HepG2 (cell line): ENCODE results near the gene KRT17. TPM values are rescaled to one million over a fixed set of nuclear protein-coding genes. Genes with fewer than 3 reads are reported as not detected.

ENCODE experiments used
- EEA1 ChIP-seq: sonication (generic); formaldehyde crosslinking; IDR thresholded peaks from 2 replicates; pipeline ENCODE4 v1.5.1; 2020; ENCODE audit warnings: mild to moderate bottlenecking, missing genetic modification reagents, borderline replicate concordance
- JDP2 ChIP-seq: sonication (generic); formaldehyde crosslinking; IDR thresholded peaks from 2 replicates; pipeline ENCODE4 v1.8.1; 2022; ENCODE audit warnings: missing genetic modification reagents, borderline replicate concordance
- MAF1 ChIP-seq: sonication (generic); formaldehyde crosslinking; IDR thresholded peaks from 2 replicates; pipeline ENCODE4 v1.5.0; 2020; ENCODE audit warnings: missing genetic modification reagents, borderline replicate concordance
- SP5 ChIP-seq: IDR thresholded peaks from 2 replicates; pipeline ENCODE4 v1.6.1; 2016; ENCODE audit warnings: low read depth, borderline replicate concordance
- ZFP41 ChIP-seq: sonication (generic); formaldehyde crosslinking; IDR thresholded peaks from 2 replicates; pipeline ENCODE4 v1.4.0; 2020; ENCODE audit warnings: mild to moderate bottlenecking, missing genetic modification reagents, borderline replicate concordance
- ZNF44 ChIP-seq: sonication (generic); formaldehyde crosslinking; IDR thresholded peaks from 2 replicates; pipeline ENCODE4 v1.5.1; 2020; ENCODE audit warnings: mild to moderate bottlenecking, missing genetic modification reagents
- ZNF790 ChIP-seq: sonication (generic); formaldehyde crosslinking; IDR thresholded peaks from 2 replicates; pipeline ENCODE4 v1.8.0; 2022; ENCODE audit warnings: missing genetic modification reagents, mild to moderate bottlenecking, borderline replicate concordance
- polyA plus RNA-seq, 8 experiments: library from polyadenylated mRNA; depleted of rRNA in 3 of 8; stranded (reverse) in 7 of 8; unstranded in 1 of 8; fragments of >200 nt; fragmentation: Illumina TruSeq in 4 of 8; extraction: Trizol in 4 of 8; gene quantifications; 2 replicates each; pipeline versions ENCODE4 v1.2.1 to v1.2.3, GENCODE V29; 2011 to 2016; ENCODE audit warnings: low read depth in 4 of 8, missing spikeins in 1 of 8, mixed read lengths in 1 of 8; ENCODE audit not compliant: insufficient read depth in 1 of 8
- total RNA-seq, 5 experiments: library from RNA; depleted of rRNA; stranded (reverse); fragments of >200 nt; fragmentation: Illumina TruSeq; extraction: Trizol; gene quantifications; 2 replicates each; pipeline ENCODE4 v1.2.3, GENCODE V29; 2016; ENCODE audit warnings: low read depth in 1 of 5
- TF ChIP-seq, protein P1 (sequence below): sonication (generic); formaldehyde crosslinking; IDR thresholded peaks from one replicate; pipeline ENCODE4 v1.5.1; 2020; ENCODE audit warnings: mild to moderate bottlenecking, missing genetic modification reagents; ENCODE audit errors: not compliant biosample characterization
- TF ChIP-seq, protein P2 (sequence below): sonication (generic); formaldehyde crosslinking; IDR thresholded peaks from 2 replicates; pipeline ENCODE4 v1.5.0; 2020; ENCODE audit warnings: mild to moderate bottlenecking, missing genetic modification reagents
- TF ChIP-seq, protein P3 (sequence below): sonication (generic); formaldehyde crosslinking; IDR thresholded peaks from 2 replicates; pipeline ENCODE4 v1.4.0; 2020; ENCODE audit warnings: missing genetic modification reagents, low read depth, mild to moderate bottlenecking, borderline replicate concordance
- TF ChIP-seq, protein P4 (sequence below): sonication (generic); formaldehyde crosslinking; IDR thresholded peaks from 2 replicates; pipeline ENCODE4 v1.8.1; 2023; ENCODE audit warnings: mild to moderate bottlenecking, missing genetic modification reagents, borderline replicate concordance
- TF ChIP-seq, protein P5 (sequence below): sonication (generic); formaldehyde crosslinking; IDR thresholded peaks from 2 replicates; pipeline ENCODE4 v1.5.1; 2020; ENCODE audit warnings: mild to moderate bottlenecking, missing genetic modification reagents, borderline replicate concordance

Gene KRT17
- total and polyA plus RNA-seq, 2 of the 13 experiments (the other 11 are each of a cell fraction or from before 2014, with no cell fraction given): 0.38 to 0.82 TPM

DNA sequence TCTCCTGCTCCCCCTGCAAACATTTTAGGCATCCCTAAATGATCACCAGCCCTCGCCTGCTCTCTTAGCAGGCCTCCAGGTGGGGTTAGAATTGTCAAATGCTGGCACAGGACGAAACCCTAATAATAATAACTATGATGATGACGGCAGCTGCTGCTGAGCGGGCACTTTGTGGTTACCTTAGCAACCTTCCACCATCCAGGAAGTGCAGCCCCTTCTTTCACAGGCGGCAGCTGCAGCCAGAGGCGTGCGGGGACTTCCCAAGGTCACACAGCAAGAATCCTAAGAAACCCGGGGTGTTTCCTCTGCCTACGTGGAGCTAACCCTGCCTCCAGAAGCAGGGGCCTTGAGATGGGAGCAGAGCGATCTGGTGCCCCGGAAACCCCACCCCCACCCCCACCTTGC lies 41.9 kb upstream of the KRT17 start (continued):
- TF ChIP-seq EEA1 (no peak), ZNF44 (CRISPR knock-in tag) (no peak), JDP2 (CRISPR knock-in tag) (no peak), ZNF790 (CRISPR knock-in tag) (no peak), MAF1 (CRISPR knock-in tag) (no peak), SP5 (CRISPR knock-in tag) (no peak), ZFP41 (CRISPR knock-in tag) (no peak)
- TF ChIP-seq, protein P1, sequence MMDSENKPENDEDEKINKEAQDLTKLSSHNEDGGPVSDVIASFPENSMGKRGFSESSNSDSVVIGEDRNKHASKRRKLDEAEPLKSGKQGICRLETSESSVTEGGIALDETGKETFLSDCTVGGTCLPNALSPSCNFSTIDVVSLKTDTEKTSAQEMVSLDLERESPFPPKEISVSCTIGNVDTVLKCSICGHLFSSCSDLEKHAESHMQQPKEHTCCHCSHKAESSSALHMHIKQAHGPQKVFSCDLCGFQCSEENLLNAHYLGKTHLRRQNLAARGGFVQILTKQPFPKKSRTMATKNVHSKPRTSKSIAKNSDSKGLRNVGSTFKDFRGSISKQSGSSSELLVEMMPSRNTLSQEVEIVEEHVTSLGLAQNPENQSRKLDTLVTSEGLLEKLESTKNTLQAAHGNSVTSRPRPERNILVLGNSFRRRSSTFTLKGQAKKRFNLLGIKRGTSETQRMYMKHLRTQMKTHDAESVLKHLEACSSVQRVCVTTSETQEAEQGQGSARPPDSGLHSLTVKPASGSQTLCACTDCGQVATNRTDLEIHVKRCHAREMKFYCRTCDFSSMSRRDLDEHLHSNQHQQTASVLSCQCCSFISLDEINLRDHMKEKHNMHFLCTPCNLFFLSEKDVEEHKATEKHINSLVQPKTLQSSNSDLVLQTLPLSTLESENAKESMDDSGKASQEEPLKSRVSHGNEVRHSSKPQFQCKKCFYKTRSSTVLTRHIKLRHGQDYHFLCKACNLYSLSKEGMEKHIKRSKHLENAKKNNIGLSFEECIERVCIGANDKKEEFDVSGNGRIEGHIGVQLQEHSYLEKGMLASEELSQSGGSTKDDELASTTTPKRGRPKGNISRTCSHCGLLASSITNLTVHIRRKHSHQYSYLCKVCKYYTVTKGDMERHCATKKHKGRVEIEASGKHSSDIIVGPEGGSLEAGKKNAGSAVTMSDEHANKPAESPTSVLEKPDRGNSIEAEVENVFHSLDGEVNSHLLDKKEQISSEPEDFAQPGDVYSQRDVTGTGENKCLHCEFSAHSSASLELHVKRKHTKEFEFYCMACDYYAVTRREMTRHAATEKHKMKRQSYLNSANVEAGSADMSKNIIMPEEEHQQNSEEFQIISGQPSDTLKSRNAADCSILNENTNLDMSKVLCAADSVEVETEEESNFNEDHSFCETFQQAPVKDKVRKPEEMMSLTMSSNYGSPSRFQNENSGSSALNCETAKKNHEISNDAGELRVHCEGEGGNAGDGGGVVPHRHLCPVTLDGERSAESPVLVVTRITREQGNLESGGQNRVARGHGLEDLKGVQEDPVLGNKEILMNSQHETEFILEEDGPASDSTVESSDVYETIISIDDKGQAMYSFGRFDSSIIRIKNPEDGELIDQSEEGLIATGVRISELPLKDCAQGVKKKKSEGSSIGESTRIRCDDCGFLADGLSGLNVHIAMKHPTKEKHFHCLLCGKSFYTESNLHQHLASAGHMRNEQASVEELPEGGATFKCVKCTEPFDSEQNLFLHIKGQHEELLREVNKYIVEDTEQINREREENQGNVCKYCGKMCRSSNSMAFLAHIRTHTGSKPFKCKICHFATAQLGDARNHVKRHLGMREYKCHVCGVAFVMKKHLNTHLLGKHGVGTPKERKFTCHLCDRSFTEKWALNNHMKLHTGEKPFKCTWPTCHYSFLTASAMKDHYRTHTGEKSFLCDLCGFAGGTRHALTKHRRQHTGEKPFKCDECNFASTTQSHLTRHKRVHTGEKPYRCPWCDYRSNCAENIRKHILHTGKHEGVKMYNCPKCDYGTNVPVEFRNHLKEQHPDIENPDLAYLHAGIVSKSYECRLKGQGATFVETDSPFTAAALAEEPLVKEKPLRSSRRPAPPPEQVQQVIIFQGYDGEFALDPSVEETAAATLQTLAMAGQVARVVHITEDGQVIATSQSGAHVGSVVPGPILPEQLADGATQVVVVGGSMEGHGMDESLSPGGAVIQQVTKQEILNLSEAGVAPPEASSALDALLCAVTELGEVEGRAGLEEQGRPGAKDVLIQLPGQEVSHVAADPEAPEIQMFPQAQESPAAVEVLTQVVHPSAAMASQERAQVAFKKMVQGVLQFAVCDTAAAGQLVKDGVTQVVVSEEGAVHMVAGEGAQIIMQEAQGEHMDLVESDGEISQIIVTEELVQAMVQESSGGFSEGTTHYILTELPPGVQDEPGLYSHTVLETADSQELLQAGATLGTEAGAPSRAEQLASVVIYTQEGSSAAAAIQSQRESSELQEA: no peak
- TF ChIP-seq, protein P2, sequence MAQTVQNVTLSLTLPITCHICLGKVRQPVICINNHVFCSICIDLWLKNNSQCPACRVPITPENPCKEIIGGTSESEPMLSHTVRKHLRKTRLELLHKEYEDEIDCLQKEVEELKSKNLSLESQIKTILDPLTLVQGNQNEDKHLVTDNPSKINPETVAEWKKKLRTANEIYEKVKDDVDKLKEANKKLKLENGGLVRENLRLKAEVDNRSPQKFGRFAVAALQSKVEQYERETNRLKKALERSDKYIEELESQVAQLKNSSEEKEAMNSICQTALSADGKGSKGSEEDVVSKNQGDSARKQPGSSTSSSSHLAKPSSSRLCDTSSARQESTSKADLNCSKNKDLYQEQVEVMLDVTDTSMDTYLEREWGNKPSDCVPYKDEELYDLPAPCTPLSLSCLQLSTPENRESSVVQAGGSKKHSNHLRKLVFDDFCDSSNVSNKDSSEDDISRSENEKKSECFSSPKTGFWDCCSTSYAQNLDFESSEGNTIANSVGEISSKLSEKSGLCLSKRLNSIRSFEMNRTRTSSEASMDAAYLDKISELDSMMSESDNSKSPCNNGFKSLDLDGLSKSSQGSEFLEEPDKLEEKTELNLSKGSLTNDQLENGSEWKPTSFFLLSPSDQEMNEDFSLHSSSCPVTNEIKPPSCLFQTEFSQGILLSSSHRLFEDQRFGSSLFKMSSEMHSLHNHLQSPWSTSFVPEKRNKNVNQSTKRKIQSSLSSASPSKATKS: no peak; the same call in 1 of the 2 replicates
- TF ChIP-seq, protein P3, sequence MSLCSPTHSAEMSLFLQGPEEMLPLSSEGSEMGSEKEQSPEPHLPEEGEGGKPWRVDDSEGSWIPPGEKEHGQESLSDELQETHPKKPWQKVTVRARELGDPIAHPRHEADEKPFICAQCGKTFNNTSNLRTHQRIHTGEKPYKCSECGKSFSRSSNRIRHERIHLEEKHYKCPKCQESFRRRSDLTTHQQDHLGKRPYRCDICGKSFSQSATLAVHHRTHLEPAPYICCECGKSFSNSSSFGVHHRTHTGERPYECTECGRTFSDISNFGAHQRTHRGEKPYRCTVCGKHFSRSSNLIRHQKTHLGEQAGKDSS (CRISPR knock-in tag): no peak
- TF ChIP-seq, protein P4, sequence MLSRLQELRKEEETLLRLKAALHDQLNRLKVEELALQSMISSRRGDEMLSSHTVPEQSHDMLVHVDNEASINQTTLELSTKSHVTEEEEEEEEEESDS (CRISPR knock-in tag): no peak
- TF ChIP-seq, protein P5, sequence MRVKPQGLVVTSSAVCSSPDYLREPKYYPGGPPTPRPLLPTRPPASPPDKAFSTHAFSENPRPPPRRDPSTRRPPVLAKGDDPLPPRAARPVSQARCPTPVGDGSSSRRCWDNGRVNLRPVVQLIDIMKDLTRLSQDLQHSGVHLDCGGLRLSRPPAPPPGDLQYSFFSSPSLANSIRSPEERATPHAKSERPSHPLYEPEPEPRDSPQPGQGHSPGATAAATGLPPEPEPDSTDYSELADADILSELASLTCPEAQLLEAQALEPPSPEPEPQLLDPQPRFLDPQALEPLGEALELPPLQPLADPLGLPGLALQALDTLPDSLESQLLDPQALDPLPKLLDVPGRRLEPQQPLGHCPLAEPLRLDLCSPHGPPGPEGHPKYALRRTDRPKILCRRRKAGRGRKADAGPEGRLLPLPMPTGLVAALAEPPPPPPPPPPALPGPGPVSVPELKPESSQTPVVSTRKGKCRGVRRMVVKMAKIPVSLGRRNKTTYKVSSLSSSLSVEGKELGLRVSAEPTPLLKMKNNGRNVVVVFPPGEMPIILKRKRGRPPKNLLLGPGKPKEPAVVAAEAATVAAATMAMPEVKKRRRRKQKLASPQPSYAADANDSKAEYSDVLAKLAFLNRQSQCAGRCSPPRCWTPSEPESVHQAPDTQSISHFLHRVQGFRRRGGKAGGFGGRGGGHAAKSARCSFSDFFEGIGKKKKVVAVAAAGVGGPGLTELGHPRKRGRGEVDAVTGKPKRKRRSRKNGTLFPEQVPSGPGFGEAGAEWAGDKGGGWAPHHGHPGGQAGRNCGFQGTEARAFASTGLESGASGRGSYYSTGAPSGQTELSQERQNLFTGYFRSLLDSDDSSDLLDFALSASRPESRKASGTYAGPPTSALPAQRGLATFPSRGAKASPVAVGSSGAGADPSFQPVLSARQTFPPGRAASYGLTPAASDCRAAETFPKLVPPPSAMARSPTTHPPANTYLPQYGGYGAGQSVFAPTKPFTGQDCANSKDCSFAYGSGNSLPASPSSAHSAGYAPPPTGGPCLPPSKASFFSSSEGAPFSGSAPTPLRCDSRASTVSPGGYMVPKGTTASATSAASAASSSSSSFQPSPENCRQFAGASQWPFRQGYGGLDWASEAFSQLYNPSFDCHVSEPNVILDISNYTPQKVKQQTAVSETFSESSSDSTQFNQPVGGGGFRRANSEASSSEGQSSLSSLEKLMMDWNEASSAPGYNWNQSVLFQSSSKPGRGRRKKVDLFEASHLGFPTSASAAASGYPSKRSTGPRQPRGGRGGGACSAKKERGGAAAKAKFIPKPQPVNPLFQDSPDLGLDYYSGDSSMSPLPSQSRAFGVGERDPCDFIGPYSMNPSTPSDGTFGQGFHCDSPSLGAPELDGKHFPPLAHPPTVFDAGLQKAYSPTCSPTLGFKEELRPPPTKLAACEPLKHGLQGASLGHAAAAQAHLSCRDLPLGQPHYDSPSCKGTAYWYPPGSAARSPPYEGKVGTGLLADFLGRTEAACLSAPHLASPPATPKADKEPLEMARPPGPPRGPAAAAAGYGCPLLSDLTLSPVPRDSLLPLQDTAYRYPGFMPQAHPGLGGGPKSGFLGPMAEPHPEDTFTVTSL (CRISPR knock-in tag): no peak
